Dermis blood vessel endothelial cell (primary cell): ENCODE results near the gene PIK3CB. TPM values are rescaled to one million over a fixed set of nuclear protein-coding genes. Genes with fewer than 3 reads are reported as not detected.
"Not testable (repeated sequence)": the region's sequence is repeated elsewhere in the genome, so short reads cannot be mapped to it uniquely, and the experiment has no call there.

ENCODE experiments used
- DNase-seq: peaks from one replicate; pipeline ENCODE4 v3.0.0; 2010
- total RNA-seq: library from RNA; depleted of rRNA; stranded (reverse); fragments of >200 nt; gene quantifications from 2 replicates; pipeline ENCODE4 v1.2.3, GENCODE V29; 2014

The PIK3CB gene
- total RNA-seq, 1 donor from 2014 or later, result 16.7 TPM

- DNase-seq, result no peak
These were observed 156.6 kb downstream of the PIK3CB start for GRCh38 chr3:138678086-138678485.

DNA sequence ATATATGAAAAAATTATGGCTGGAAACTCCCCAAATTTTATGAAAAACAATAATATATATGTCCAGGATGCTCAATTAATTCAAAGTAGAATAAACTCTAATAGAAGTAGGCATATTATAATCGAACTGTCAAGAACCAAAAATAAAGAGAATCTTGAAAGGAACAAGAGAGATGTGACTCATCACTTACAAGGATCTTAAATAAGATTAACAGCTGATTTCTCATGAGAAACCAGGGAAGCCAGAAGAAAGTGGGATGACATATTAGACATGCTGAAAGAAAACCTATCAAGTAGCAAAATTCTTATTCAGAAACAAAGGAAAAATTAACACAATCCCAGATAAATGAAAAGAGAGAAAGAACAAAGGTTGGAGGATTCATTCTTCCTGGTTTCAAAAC, 159.3 kb downstream of the PIK3CB start:
- peak; percentile 15 for DNase-seq

GRCh38 chr3:138673641-138674530, 160.8 kb downstream of the PIK3CB start:
- peak; percentile 39 for DNase-seq

GRCh38 chr3:138670407-138670806, 164.3 kb downstream of the PIK3CB start:
- DNase-seq, result no peak

- DNase-seq, result no peak
These were observed 166.6 kb downstream of the PIK3CB start for GRCh38 chr3:138668107-138668506.

DNA sequence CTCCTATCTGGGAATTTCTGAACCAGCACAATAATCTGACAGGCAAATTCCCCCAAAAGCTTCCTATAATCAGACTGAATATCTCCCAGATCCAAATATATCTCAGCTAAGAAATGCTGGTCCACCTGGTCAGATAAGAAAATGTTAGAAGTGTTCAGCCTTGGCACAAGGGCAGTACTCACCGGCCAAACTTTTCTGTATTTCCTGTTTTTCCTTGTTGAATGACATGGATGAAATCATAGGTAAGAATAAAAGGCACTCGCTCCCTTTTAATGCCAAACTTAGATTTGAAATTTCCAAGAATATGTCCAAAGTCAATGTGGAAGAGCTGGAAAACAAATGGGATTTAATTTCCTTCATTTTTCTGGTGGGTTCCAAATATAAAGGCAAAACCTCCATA, 177.2 kb downstream of the PIK3CB start:
- DNase-seq, result no peak

DNA sequence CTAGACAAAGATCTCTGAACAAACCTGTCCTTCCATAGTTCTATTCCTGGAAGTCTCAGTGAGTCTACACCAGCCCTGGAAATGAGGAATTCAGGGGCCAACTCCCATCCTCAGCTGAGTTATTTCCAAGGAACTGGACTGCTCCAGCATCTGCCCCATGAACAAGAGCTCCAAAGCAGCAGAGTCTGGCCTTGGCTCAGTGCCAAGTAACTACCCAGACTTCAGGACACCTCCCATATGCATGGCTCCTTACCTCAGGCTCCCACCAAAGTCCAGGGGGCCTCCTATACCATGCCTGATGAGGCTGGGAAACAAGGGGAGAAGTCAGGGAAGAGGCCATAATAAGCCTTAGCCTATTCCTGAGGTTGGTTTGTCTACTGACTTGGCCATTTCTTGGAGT, 181.2 kb downstream of the PIK3CB start:
- peak; percentile 13 for DNase-seq

DNA sequence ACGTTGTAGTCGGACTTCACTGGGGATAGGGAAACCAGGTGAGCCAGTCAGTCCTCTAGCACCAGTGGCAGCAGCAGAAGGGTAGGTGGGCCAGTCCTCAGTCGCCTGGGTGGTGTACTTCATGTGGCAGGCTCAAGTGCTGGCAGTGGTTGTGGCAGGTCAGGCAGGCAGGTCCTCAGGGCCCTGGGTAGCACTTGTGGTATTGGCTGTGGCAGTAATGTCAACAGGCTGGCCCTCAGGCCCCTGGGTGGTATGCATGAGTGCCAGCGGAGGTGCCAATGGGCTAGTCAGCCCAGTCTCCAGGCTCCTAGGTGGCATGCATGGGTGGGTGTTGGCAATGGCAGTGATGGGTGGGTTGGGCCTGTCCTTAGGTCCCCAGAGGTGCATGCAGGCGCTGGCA, 185.6 kb downstream of the PIK3CB start:
- DNase-seq, result no peak

- no peak for DNase-seq
These were observed 188.2 kb downstream of the PIK3CB start for GRCh38 chr3:138646513-138646912.

DNA sequence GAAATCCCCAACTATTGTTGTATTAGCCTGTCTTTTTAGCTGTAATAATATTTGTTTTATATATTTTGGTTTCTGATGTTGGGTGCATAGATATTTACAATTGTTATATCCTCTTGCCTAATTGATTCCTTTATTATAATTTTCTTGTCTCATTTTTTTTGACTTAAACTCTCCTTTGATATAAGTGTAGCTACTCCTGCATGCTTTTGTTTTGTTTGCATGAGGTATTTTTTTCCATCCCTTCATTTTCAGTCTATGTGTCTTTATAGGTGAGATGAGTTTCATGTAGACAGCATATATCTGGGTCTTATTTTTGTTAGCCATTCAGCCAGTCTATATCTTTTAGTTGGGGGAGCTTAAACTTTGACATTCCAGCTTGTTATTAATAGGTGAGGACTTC, 188.7 kb downstream of the PIK3CB start:
- no peak for DNase-seq

DNA sequence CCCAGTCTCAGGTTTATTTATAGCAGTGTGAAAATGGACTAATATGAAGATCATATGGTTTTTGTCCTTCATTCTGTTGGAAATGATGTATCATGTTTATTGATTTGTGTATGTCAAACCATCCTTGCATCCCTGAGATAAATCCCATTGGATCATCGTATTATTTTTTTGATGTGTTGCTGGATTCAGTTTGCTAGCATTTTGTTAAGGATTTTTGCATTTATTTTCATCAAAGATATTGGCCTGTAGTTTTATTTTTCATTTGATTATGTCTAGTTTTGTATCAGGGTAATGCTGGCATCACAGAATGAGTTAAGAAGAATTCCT, 191.8 kb downstream of the PIK3CB start:
- DNase-seq, result no peak

DNA sequence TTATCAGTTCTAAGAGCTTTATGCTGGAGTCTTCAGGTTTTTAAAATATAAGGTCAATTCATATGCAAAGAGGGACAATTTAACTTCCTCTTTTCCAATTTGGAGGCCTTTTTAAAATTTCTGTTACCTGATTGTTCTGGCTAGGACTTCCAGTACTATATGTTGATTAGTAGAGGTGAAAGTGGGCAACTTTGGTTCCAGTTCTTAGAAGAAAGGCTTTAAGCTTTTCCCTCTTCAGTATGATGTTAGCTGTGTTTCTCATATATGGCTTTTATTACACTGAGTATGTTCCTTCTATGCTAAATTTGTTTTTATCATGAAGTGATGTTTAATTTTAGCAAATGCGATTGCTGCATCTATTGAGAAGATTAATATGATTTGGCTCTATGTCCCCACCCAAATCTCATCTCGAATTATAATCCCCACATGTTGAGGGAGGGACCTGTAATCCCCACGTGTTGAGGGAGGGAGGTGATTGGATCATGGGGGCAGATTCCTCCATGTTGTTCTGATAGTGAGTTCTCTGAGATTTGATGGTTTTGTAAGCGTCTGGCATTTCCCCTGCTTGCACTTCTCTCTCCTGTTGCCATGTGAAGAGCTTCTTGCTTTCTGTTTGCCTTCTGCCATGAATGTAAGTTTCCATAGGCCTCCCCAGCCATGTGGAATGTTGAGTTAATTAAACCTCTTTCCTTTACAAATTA, 192.4 kb downstream of the PIK3CB start:
- DNase-seq, result no peak

DNA sequence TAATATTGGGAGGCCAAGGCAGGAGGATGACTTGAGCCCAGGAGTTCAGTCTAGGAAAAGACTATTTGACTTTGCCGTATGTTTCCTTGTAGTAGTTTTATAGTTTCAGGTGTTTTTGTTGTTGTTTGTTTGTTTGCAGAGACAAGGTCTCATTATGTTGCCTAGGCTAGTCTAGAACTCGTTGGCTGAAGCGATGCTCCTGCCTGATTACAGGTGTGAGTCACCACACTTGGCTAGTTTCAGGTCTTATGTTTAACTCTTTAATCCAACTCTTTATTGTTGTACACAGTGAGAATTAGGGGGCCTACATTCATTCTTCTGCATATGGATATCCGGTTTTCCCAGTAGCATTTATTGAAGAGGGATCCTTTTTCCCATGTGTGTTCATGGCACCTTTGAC, 194.2 kb downstream of the PIK3CB start:
- DNase-seq, result no peak

DNA sequence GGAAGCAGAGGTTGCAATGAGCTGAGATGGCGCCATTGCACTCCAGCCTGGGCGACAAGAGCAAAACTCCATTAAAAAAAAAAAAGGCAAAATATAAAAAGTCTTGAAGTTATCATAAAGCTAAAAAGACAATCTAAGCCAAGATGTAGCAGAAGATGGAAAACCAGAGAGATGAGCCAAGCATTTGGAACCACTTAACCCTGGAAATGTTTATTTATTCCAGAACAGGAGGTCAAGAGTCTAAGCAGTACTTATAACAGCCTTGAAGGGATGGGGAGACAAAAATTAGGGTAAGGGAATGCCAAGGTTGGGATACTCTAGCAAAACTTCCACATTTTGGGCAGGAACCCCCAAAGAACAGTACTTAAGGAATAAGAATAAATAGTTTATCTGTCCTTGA, 196.1 kb downstream of the PIK3CB start:
- DNase-seq, result no peak

DNA sequence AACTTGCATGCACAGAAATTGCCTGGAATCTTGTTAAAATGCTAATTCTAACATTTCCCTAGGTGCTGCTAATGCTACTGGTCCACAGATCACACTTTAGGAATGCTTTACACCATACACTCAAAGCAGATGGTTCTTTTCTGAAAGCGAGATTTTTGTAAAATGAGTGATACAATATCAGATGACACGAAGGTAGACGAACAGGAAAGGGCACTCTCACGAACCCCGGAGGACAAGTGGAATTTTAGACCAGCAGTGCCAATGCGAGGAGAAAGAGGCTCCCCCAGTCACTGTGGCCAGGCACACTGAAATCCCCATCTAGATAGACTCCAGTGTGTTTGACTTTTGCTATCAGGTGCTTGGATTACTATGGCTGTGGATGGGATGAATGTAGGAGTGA, 205.2 kb downstream of the PIK3CB start:
- no peak for DNase-seq

GRCh38 chr3:138625707-138626365, 208.9 kb downstream of the PIK3CB start:
- peak; percentile 15 for DNase-seq

GRCh38 chr3:138624518-138624917, 210.2 kb downstream of the PIK3CB start:
- DNase-seq, result no peak

- DNase-seq, result no peak
These were observed 214.3 kb downstream of the PIK3CB start for GRCh38 chr3:138620431-138620830.

DNA sequence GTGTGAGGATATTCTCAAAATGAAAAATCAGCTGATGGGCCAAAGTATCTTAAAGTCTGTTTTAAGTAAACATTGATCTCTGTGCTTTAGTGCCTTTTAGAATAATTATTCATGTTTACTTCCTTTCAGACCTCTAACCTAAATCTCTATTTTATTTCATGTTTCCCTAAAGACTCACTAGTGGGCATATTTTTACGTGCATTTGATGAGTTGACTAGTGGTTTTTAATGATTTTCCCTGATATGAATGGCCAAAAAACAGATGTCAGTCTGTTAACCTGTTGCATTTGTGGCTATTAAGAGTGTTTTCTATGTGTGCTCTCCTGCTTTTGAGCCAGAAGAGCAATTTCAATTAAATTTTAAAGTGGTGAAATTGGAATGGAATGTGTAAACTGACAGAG, 219.3 kb downstream of the PIK3CB start:
- DNase-seq, result no peak

DNA sequence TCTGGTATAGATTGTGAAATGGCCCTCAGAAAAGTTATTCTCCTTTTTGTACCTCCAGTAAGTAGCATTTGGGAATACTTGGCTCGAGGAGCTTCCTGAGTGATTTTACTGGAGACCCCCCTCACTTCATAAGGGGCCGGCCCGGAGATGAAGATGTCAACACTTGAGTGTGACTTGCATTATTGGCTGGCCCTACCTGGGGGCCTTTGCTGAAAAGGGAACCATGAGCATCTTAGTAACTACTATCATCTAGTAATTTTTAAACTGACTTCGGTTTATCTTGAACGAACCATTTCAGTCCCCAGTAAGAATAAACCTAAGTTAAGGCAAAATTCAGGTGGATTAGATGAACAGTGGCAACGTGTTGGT, 224.8 kb downstream of the PIK3CB start:
- no peak for DNase-seq

DNA sequence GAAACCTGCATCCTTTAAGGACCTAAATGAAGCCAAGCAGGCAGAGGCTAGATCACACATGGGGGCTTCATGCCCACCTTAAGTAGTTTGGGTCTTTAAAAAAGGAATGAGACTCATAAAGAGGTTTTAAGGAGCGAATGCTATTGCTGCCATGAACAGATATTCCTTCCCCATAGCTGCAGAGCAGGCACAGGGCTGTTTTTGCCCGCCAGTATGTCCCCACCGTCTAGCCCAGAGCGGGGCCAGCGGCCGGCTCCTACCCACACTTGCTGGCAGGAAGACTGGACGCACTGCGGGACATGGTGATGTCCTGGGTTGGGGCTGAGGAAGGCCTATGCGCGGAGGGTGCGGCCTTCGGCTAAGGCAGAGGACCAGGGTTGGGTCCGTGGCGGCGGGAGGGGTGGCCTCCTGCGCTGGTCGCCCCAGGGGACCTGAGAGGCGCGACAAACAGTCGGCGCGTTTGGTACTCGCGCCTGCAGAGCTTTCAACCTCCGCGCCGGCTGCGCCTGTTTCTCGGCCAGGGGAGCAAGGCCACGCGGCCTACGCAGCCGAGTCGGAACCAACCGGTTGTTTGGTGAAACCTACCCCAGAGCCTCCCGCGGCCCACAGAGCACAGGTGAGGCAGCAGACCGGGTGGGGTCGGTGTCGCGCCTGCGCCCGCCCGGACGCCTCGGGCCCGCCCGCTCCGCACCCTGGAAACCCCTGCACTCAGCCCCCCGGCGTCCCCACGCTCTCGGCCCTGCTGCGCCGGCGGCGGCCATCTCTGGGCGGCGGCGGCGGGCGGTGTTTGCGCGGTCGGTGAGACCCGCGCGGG, 226.2 kb downstream of the PIK3CB start, which contains the start of gene FAIM:
Gene FAIM, plus strand, starts transcription at position 450 of the 814 bp plus-strand sequence. CDS start 10,956 bp downstream, outside the sequence.
- peak; percentile 76 for DNase-seq

GRCh38 chr3:138604106-138604595, 230.6 kb downstream of the PIK3CB start:
- DNase-seq, result not testable (repeated sequence)
